Measurements from ENCODE around the gene SULT1A2. TPM values are rescaled to one million over a fixed set of nuclear protein-coding genes. Genes with fewer than 3 reads are reported as not detected.

Gene SULT1A2
- total RNA-seq, 1 donor from 2014 or later: 3.9 TPM

Other genes with a start within 250 kb of the SULT1A2 start
- gene NPIPB6, start 233.5 kb downstream of the SULT1A2 start, total RNA-seq: 5.7 and 7.0 TPM in 2 replicates
- gene EIF3CL, start 193.2 kb downstream of the SULT1A2 start, total RNA-seq: 74.0 and 106 TPM in 2 replicates
- 0.60 TPM in 1 of 2 replicates, not detected in the other for gene NPIPB7, start 124.7 kb downstream of the SULT1A2 start, total RNA-seq
- gene CLN3, start 105.0 kb downstream of the SULT1A2 start, total RNA-seq: 43.9 and 45.4 TPM in 2 replicates
- gene APOBR, start 102.4 kb downstream of the SULT1A2 start, total RNA-seq: 0.20 and 0.22 TPM in 2 replicates
- gene IL27, start 90.2 kb downstream of the SULT1A2 start, total RNA-seq: not detected in 2 replicates
- not detected in 2 replicates for gene NUPR1, start 58.1 kb downstream of the SULT1A2 start, total RNA-seq
- 34.7 and 37.6 TPM in 2 replicates for gene SGF29, start 43.1 kb downstream of the SULT1A2 start, total RNA-seq
- 19.8 and 20.9 TPM in 2 replicates for gene SULT1A1, start 13.0 kb upstream of the SULT1A2 start, total RNA-seq
- gene NPIPB8, start 41.0 kb upstream of the SULT1A2 start, total RNA-seq: 0.77 and 1.3 TPM in 2 replicates
- gene EIF3C, start 114.4 kb upstream of the SULT1A2 start, total RNA-seq: 741 and 786 TPM in 2 replicates
- gene NPIPB9, start 154.7 kb upstream of the SULT1A2 start, total RNA-seq: 3.2 and 3.4 TPM in 2 replicates
- 248 and 256 TPM in 2 replicates for gene ATXN2L, start 225.9 kb upstream of the SULT1A2 start, total RNA-seq
- gene TUFM, start 249.3 kb upstream of the SULT1A2 start, total RNA-seq: 158 and 168 TPM in 2 replicates

Measured in progenitor cell of endocrine pancreas (in vitro differentiated cells).